Sciatic nerve (tissue), 2 donors: ENCODE results near the gene PATL1. TPM values are rescaled to one million over a fixed set of nuclear protein-coding genes. Genes with fewer than 3 reads are reported as not detected.
A peak's percentile ranks its signal among the peaks of the same experiment; 100 is the strongest.
"Not testable (repeated sequence)": the region's sequence is repeated elsewhere in the genome, so short reads cannot be mapped to it uniquely, and the experiment has no call there.

Experiments used
- ATAC-seq: fragments of 200-7000 bp; cut with Tn5 transposase; one replicate; pipeline ENCODE4 v1.9.1; 2020; ENCODE audit warnings: mild to moderate bottlenecking, moderate library complexity
- DNase-seq: peaks from one replicate; pipeline ENCODE4 v3.0.0-alpha.2; 2020; ENCODE audit warnings: low spot score
- intact Hi-C: fragments of 100-400 bp; cut with DNase I; formaldehyde crosslinking; loops from one replicate; pipeline ENCODE4 v1.14.2; 2022
- total RNA-seq: library from RNA; stranded (reverse); fragmentation: NEBNext Ultra II Directional; extraction: Animal tissue kit (Norgen Biotek cat#: 25700); gene quantifications from one replicate; pipeline ENCODE4 v1.2.1, GENCODE V29; 2021
- donor health status: DM: no; HTN: no; CAD: no.
- donor health status: DM: no; HTN: no; CAD: no.

PATL1 gene, protein sequence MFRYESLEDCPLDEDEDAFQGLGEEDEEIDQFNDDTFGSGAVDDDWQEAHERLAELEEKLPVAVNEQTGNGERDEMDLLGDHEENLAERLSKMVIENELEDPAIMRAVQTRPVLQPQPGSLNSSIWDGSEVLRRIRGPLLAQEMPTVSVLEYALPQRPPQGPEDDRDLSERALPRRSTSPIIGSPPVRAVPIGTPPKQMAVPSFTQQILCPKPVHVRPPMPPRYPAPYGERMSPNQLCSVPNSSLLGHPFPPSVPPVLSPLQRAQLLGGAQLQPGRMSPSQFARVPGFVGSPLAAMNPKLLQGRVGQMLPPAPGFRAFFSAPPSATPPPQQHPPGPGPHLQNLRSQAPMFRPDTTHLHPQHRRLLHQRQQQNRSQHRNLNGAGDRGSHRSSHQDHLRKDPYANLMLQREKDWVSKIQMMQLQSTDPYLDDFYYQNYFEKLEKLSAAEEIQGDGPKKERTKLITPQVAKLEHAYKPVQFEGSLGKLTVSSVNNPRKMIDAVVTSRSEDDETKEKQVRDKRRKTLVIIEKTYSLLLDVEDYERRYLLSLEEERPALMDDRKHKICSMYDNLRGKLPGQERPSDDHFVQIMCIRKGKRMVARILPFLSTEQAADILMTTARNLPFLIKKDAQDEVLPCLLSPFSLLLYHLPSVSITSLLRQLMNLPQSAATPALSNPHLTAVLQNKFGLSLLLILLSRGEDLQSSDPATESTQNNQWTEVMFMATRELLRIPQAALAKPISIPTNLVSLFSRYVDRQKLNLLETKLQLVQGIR
- 37.4 TPM for total RNA-seq

DNA sequence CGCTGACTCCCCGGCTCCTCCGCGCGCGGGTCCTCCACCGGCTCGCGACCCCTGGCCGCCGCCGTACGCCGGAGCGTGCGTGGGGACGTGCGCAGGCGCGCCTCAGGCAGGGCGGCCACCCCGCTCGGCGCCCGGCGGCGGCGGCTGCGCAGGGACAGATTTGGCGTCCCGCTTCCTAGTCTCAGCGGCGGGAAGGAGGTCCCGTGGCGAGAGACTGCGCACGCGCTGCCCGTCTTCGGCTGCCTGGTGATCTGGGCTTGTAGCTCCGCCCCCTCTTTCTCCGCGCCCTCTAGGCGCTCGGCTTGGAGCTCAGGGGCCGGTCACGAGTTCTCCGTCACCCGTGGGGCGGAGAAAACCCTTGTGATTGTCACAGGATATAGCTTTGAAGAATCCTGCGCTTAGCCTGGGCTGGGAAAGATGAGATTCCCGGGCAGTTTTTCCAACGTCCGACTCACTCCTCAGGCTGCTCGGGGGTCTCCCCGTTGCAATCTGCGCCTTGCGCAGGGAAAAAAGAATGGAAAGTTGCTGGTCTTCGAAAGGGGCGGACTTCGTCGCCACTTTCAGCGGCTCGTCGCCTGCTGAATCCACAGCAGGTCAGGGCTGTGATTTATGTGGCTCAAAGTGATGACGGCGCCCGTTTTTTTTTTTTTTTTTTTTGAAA lies at the start of gene PATL1:
PATL1 (minus strand) TSS at position 88 of the 661 bp plus-strand sequence. CDS start 142 bp downstream, outside the sequence.
- ATAC-seq (peak; percentile 99), DNase-seq (peak; percentile 100)
- intact Hi-C loops: loop anchor here (10.0 kb wide), 1 partner anchor 54 kb away; the partner anchor contains the start of gene OSBP

DNA sequence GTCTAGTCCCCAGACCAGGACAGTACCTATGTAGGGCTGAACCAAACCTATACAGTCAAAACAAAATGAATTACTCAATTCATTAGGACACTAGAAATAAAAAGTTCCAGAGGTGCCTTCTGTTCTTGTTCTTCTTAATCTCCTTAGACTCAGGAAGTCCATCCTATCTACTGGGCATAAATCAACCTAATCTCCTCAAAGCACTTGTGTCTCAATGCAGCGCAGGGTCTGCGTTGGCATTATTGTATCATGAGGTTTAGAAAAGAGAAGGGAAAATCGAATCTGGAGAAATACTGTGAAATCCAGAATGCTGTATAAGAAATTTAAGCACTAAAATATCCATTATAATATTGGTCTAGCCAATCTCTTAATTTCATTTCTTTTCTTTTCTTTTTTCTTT lies 47.2 kb upstream of the PATL1 start:
- ATAC-seq: no peak
- intact Hi-C loops: no loop called here
- DNase-seq: no peak

DNA sequence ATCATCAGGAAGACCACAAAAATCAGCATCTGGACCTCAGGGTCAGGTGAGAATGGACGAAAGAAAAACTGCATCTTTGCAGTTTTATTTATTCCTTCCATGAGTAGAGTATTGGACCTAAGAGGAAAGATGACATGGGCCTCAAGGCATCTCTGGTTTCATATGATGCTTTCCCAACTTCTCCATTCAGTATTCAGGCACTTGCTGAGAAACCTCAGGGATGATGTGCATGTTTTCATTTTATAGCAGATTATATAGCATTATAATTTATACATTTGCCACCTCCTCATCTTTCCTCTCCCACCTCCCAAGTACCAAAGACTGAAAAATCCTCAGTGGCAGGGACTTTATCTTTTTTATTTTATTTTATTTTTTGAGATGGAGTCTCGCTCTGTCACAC lies 44.9 kb upstream of the PATL1 start, which contains the start of gene OR10V1:
OR10V1 (minus strand) TSS at position 101 of the 400 bp plus-strand sequence; CDS start at position 101, 0 bp downstream.
- DNase-seq (no peak), ATAC-seq (no peak)
- intact Hi-C loops: no loop called here

DNA sequence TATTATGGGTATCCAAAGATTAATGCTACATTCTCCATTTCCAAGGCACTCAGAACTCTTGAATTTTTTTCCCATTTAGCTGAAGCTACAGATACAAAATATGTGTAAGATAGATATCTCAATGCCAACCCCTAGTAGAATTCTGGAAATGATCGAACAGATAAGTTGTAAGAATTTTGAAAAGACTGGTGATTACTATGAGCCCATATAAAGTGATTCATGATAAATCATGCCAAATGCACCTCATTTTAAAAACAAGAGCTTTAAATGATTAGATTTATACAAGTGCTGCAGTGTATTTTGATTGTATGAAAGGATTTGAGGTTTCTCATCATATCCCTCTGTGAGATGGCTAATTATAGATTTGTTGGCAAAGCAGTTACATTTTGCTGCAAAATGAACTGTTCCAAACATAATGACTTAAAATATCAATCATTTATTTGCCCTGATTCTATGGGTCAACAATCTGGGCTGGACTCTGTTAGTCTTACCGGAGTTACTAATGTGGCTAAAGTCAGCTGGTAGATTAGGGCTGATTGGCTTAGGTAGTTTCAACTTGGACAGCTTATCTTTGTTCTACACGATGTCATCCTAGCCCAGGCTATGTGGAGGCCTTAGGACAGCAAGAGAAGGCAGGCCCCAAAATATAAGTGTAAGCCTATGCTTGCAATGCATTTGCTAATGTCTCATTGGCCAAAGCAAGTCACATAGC lies 41.5 kb upstream of the PATL1 start:
- DNase-seq (no peak), ATAC-seq (no peak)
- intact Hi-C loops: no loop called here

DNA sequence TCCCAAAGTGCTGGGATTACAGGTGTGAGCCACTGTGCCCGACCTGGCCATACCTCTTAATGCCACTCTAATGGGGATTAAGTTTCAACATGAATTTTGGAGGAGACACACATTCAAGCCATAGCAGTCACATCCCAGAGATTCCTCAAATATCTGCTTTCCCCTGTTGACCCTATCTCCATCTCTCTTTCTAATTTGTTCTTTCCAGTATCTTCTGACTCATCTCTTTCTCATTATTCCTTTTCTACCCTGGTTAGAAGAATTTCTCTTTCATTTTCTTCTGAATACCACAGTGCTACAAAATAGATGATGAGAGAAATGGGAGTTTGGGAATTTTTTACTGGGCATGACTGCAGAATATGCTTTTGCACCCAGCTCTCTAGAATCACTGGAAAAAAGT lies 39.7 kb upstream of the PATL1 start:
- ATAC-seq (no peak), DNase-seq (no peak)
- intact Hi-C loops: no loop called here

DNA sequence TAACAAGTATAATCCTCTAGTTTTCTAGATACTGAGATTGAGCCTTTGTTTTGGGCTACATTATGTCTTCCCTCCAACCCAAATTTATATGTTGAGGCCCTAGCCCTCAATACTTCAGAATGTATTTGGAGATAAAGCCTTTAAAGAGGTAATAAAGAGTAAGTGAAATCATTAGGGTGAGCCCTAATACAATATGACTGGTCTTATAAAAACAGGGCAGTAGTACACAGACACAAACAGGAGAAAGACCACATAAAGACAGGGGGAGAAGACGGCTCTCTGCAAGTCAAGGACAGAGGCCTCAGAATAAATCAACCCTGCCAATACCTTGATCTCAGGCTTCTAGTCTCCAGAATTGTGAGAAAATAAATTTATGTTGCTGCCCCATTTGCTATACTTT lies 38.5 kb upstream of the PATL1 start:
- intact Hi-C loops: no loop called here
- ATAC-seq (no peak), DNase-seq (no peak)

DNA sequence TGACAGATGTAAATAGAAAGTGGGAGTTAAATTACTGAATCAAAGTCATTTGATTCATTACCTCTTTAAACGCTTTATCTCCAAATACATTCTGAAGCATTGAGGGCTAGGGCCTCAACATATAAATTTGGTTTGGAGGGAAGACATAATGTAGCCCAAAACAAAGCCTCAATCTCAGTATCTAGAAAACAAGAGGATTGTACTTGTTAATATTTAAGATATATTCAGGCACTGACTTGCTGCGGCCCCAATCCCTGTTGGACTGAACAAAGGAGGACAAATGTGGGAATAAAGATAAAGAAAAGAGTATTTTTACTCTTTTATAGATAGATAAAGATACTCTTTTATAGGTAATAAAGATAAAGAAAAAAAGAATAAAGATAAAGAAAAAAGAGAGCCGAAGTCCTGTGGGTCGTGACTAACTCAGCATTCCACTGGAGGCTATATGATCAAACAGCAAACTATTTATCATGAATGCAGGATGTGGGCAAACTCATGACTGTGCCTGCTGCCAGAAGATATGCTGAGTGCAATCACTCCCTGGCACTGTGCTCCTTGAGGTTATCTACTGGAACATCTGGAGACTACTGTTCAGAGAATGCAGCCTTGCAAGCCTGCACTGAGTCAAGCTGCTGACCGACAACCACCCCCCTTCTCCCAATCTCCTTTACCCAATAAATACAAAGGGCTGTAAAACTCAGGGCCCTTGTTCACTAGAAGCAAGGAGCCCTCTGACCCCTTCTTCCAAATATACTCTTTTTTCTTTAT lies 37.9 kb upstream of the PATL1 start:
- intact Hi-C loops: no loop called here
- DNase-seq: no peak
- no peak for ATAC-seq

DNA sequence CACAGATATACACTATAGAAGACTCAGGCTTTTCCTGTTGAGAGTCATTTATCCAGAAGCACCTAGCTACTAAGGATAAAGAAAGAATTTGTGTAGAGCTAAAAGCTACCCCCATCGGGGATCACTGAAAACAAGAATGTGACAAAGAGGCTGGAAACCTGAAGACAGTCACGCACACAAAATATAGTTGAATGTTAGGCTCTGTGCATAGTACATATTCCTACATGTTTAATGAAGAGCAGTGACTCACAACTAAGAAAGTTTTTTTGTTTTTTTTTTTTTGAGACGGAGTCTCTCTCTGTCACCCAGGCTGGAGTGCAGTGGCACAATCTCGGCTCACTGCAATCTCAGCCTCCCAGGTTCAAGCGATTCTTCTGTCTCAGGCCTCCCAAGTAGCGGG lies 36.5 kb upstream of the PATL1 start:
- DNase-seq (no peak), ATAC-seq (no peak)
- intact Hi-C loops: no loop called here

DNA sequence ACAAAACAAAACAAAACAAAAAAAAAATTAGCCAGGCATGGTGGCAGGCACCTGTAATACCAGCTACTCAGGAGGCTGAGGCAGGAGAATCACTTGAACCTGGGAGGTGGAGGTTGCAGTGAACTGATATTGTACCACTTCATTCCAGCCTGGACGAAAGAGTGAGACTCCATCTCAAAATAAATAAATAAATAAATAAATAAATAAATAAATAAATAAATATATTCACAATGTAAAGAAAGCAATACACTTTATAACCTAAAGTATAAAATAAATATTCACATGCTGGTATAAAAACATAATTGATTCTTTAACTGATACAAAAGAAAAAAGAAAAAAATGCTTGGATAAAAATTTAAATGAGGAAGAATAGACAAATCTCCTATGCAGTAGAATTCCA lies 34.7 kb upstream of the PATL1 start:
- ATAC-seq, DNase-seq, intact Hi-C loops: not testable (repeated sequence)

DNA sequence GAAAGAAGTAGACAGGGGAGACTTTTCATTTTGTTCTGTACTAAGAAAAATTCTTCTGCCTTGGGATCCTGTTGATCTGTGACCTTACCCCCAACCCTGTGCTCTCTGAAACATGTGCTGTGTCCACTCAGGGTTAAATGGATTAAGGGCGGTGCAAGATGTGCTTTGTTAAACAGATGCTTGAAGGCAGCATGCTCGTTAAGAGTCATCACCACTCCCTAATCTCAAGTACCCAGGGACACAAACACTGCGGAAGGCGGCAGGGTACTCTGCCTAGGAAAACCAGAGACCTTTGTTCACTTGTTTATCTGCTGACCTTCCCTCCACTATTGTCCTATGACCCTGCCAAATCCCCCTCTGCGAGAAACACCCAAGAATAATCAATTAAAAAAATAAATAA lies 31.3 kb upstream of the PATL1 start:
- intact Hi-C loops, ATAC-seq: not testable (repeated sequence)

DNA sequence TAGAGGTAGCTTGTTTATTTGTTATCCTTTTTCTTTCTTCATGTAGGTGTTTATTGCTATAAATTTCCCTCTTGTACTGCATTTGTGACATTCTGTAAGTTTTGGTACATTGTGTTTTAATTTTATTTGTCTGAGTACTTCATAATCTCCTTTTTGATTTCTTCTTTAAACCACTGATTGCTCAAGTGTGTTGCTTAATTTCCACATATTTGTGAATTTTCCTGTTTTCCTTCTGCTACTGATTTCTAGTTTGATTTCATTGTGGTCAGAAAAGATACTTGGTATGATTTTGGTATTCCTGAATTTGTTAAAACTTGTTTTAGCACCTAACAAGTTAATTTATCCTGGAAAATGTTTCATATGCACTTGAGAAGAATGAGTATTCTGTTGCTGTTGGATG lies 29.7 kb upstream of the PATL1 start:
- ATAC-seq: no peak
- DNase-seq: no peak
- intact Hi-C loops: no loop called here

More for the DNA sequence above, 31.3 kb upstream of the PATL1 start:
- DNase-seq: not testable (repeated sequence)

DNA sequence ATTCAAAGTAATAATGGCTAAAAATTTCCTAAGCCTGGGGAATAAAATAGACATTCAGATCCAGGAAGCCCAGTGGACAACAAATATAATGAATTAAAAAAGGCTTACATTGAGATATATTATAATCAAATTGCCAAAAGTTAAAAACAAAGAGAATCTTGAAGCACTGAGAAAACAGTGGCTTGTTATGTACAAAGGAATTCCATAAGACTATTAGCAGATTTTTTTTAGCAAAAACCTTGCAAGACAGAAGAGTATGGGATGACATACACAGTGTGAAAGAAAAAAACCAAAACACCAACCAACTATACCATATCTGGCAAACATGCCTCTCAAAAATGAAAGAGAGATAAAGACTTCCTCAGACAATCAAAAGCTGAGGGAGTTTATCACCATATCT lies 24.1 kb upstream of the PATL1 start:
- no peak for DNase-seq
- no peak for ATAC-seq
- intact Hi-C loops: no loop called here

DNA sequence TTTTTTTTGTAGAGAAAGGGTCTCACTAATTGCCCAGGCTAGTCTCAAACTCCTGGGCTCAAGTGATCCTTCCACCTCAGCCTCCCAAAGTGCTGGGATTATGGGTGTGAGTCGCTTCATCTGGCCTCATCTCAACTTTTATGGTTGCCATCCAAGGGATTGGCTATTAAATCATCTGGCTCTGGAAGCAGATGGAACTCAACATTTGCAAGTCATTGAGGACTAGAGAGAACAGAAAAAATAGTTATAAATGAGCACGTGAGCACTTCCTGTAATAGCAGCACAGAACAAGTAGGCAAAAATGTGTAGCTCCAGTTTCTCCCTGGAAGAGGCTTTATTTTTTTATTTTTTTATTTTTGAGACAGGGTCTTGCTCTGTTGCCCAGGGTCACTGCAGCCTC lies 22.3 kb upstream of the PATL1 start:
- no peak for ATAC-seq

DNA sequence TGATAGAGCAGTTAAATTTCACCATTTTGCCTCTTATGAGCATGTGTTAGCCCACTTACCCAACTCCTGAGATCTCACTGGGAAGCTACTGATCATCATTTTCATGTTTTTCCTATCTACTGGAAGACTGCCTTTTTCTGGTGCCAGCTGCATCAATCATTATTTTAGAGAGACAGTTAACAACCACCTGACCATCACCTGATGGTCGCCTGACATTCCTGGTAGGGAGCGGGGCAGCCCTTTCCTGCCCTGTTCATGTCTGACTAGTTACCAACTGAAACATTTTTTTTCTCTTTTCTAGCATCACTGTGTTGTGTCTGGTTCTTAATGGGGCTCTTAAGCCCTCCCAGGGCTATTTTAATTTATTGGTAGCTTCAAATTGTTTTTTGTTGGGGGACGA lies 20.2 kb upstream of the PATL1 start:
- DNase-seq: no peak
- intact Hi-C loops: no loop called here
- no peak for ATAC-seq

More for the DNA sequence above, 22.3 kb upstream of the PATL1 start:
- DNase-seq: no peak
- intact Hi-C loops: no loop called here

DNA sequence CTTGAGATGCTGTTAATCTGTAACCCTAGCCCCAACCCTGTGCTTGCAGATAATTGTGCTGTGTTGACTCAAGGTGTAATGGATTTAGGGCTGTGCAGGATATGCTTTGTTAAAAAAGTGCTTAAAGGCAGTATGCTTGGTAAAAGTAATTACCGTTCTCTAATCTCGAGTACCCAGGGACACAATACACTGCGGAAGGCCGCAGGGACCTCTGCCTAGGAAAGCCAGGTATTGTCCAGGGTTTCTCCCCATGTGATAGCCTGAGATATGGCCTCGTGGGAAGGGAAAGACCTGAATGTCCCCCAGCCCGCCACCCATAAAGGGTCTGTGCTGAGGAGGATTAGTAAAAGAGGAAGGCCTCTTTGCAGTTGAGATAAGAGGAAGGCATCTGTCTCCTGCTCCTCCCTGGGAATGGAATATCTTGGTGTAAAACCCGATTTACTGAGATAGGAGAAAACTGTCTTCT lies 12.5 kb upstream of the PATL1 start:
- intact Hi-C loops, DNase-seq, ATAC-seq: not testable (repeated sequence)

DNA sequence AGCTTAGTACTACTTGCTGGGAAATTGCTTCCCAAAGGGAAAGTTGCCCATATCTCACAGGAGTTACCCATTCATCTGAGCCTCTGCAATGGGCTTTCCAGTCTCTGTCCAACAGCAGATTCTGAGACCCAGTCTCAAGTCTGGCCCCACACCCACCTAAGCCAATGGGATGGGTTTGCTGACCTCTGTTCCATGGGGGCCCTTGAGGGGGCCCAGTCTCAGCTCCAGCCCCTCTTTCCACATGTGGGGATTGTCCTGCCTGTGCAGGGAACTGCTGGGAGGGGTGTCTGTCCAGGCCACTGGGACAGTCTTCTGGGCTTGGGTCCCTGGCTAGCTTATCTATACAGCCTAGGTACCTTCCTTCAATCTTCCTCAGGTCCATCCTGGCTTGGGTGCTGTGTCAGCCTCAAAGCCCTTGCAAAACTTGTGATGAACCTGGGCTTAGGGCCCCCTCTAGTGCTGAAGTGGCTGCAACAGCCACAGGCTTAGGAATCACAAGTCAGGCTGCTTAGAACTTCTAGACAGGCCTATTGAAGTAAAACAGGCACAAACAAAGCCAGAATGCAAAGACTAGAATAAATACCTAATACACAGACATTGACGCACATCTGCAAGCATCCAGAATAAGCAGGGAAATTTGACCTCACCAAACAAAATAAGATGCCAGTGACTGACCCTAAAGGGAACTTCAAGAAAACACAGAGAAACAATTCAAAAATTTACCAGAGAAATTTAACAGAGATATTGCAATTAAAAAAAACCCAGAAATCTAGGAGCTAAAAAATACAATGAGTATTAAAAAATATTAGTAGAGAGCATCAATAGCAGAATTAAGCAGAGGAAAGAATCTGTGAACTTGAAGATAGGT lies 11.7 kb upstream of the PATL1 start:
- DNase-seq (peak; percentile 64), ATAC-seq (peak; percentile 93)
- intact Hi-C loops: no loop called here

DNA sequence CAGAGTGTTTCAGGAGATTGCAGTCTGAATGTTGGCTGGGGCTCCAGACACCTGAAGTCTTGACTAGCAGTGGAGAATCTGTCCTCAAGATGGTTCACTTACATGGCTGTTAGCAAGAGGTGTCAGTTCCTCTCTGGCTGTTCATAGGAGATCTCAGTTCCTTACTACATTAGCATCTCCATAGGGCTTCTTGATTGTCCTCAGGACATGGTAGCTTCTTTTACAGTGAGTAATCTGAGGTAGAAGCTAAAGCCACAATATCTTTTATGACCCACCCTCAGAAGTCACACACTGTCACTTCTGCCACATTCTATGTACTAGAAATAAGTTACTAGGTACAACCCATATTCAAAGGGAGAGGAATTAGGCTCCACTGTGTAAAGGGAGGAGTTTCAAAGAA lies 10.5 kb upstream of the PATL1 start:
- no peak for ATAC-seq
- intact Hi-C loops: no loop called here

More for the DNA sequence above, 10.5 kb upstream of the PATL1 start:
- DNase-seq: no peak
